Ascending aorta (tissue), 2 donors: ENCODE measurements around the gene NOTO. TPM values are rescaled to one million over a fixed set of nuclear protein-coding genes. Genes with fewer than 3 reads are reported as not detected.

Source experiments
- DNase-seq, 2 donors: peaks; one replicate each; pipeline ENCODE4 v3.0.0-alpha.2; 2019; ENCODE audit warnings: low spot score in 2 of 2
- H3K27ac ChIP-seq, 2 donors: fragments of 200-600 bp; sonication (generic); one replicate each; pipeline ENCODE4 v1.5.1; 2016 to 2017; ENCODE audit warnings: mild to moderate bottlenecking in 1 of 2
- H3K27me3 ChIP-seq: fragments of 200-600 bp; sonication (generic); one replicate; pipeline ENCODE4 v1.5.1; 2017
- H3K36me3 ChIP-seq, 2 donors: fragments of 200-600 bp; sonication (generic); one replicate each; pipeline ENCODE4 v1.5.1; 2016
- H3K4me1 ChIP-seq, 2 donors: fragments of 200-600 bp; sonication (generic); one replicate each; pipeline ENCODE4 v1.5.1; 2016 to 2017; ENCODE audit warnings: mild to moderate bottlenecking in 1 of 2
- H3K4me3 ChIP-seq, 2 donors: fragments of 200-600 bp; sonication (generic); one replicate each; pipeline ENCODE4 v1.5.1; 2016 to 2017; ENCODE audit warnings: mild to moderate bottlenecking in 1 of 2
- H3K9me3 ChIP-seq, 2 donors: fragments of 200-600 bp; sonication (generic); one replicate each; pipeline ENCODE4 v1.5.1; 2016
- intact Hi-C: fragments of 100-400 bp; cut with DNase I; formaldehyde crosslinking; loops from one replicate; pipeline ENCODE4 v1.15.1; 2023
- total RNA-seq: library from RNA; depleted of rRNA; stranded (reverse); fragments of >200 nt; gene quantifications from one replicate; pipeline ENCODE4 v1.1.0, GENCODE V29; 2016
- TF ChIP-seq, protein P1 (sequence below), 3 experiments: fragments of 200-600 bp in 2 of 3; fragments of 450-650 bp in 1 of 3; sonication (generic) in 2 of 3; IDR thresholded peaks; one replicate each; pipeline ENCODE4 v1.5.1; 2016 to 2019; ENCODE audit warnings: antibody characterized with exemption in 3 of 3, mild to moderate bottlenecking in 1 of 3, moderate library complexity in 1 of 3

Gene NOTO
- total RNA-seq, 1 donor from 2014 or later, result not detected

- H3K4me1 ChIP-seq, result no peaks in the 10 kb centered on the region
- no peak overlapping the region for H3K27ac ChIP-seq
- H3K36me3 ChIP-seq, result peaks cover 42 to 45% of the 10 kb centered on the region in 2 donors
- TF ChIP-seq, protein P1, sequence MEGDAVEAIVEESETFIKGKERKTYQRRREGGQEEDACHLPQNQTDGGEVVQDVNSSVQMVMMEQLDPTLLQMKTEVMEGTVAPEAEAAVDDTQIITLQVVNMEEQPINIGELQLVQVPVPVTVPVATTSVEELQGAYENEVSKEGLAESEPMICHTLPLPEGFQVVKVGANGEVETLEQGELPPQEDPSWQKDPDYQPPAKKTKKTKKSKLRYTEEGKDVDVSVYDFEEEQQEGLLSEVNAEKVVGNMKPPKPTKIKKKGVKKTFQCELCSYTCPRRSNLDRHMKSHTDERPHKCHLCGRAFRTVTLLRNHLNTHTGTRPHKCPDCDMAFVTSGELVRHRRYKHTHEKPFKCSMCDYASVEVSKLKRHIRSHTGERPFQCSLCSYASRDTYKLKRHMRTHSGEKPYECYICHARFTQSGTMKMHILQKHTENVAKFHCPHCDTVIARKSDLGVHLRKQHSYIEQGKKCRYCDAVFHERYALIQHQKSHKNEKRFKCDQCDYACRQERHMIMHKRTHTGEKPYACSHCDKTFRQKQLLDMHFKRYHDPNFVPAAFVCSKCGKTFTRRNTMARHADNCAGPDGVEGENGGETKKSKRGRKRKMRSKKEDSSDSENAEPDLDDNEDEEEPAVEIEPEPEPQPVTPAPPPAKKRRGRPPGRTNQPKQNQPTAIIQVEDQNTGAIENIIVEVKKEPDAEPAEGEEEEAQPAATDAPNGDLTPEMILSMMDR (IDR thresholded peaks at IDR 0.05), result no peak
- intact Hi-C loops, result no loop called here
- no peaks in the 10 kb centered on the region for H3K27me3 ChIP-seq
- DNase-seq, result no peak
- H3K4me3 ChIP-seq, result no peak overlapping the region
- H3K9me3 ChIP-seq, result no peaks in the 10 kb centered on the region
These were observed 52.8 kb downstream of the NOTO start for GRCh38 chr2:73255007-73255644.

DNA sequence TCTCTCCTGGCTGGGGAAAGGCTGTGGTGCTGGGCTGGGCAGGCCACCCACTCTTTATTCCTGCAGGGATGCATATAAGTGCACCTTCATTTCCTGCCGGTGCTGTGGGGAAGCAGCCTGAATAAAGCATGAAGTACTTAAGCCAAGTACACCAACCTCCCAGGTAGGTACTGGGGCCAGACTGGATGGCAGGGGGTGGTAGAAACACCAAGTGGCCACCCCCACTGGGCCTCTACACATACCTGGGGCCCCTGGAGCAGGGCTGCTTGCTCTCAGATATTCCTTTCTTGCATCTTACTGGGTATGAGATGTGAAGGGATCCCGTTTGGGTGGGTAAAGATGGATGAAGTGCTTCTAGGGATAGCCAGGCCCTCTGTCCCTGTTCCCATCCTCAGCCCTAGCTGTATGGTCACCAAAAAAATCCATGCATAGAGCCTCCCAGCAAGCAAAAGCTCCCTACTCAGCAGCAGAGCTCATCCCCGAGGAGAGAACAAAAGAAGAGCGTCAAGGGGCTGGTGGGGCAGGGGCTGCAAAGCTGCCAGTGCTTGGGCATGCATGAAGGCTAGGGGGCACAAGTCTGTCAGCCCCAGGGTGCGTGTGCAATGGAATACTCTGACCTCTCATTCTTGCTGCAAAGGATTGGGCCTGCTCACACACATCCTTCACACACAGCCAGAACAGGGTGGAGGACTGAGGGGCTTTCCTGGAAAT, 53.7 kb downstream of the NOTO start:
- Histone ChIP-seq H3K4me1 (no peaks in the 10 kb centered on the region), H3K36me3 (peaks cover 33 to 36% of the 10 kb centered on the region in 2 donors), H3K27ac (no peak overlapping the region), H3K9me3 (no peaks in the 10 kb centered on the region), H3K4me3 (no peak overlapping the region), H3K27me3 (no peaks in the 10 kb centered on the region)
- intact Hi-C loops, result no loop called here
- TF ChIP-seq, protein P1 (IDR thresholded peaks at IDR 0.05), result no peak
- DNase-seq, result no peak

DNA sequence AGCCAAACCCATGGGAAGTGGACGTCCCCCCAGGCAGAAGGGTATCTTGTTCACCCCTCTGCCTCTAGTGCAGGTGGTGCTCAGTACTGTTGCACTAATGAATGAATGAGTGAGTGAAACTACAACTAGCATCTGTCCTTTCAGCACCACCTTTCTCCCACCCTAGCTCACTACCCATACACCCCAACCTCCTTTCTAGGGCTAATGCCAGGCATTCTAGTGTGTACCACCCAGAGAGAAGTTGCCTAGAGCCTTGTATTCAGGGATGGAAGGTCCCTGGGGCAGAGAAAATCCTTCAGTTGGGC, 54.2 kb downstream of the NOTO start:
- H3K9me3 ChIP-seq, result no peaks in the 10 kb centered on the region
- peaks cover 28 to 31% of the 10 kb centered on the region in 2 donors for H3K36me3 ChIP-seq
- H3K27ac ChIP-seq, result no peak overlapping the region
- intact Hi-C loops, result no loop called here
- DNase-seq, result no peak
- TF ChIP-seq, protein P1 (IDR thresholded peaks at IDR 0.05), result no peak
- H3K4me1 ChIP-seq, result no peaks in the 10 kb centered on the region
- H3K27me3 ChIP-seq, result no peaks in the 10 kb centered on the region
- H3K4me3 ChIP-seq, result no peak overlapping the region

DNA sequence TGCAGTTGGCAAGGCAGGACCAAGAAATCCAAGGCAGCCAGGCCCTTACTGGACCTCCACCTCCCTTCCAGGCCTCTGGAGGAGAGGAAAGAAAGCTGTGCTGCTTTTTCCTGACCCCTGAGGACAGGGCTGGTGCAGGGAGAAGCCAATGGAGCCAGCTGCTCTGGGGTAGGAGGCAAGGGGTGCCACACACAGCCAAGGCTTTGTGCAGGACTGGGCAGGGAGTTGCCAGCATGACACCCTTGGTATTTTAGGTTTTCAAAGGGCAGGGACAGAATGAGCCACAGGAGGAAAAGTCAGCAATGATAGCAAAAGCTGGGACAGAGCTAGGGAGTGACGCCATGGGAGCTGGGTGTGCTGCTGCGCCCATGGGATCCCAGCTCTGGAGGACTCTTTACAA, 54.6 kb downstream of the NOTO start:
- Histone ChIP-seq H3K27ac (no peak overlapping the region), H3K9me3 (no peaks in the 10 kb centered on the region), H3K4me3 (no peak overlapping the region), H3K4me1 (no peaks in the 10 kb centered on the region), H3K27me3 (no peaks in the 10 kb centered on the region), H3K36me3 (peaks cover 23 to 26% of the 10 kb centered on the region in 2 donors)
- TF ChIP-seq, protein P1 (IDR thresholded peaks at IDR 0.05), result no peak
- DNase-seq, result no peak
- intact Hi-C loops, result no loop called here

DNA sequence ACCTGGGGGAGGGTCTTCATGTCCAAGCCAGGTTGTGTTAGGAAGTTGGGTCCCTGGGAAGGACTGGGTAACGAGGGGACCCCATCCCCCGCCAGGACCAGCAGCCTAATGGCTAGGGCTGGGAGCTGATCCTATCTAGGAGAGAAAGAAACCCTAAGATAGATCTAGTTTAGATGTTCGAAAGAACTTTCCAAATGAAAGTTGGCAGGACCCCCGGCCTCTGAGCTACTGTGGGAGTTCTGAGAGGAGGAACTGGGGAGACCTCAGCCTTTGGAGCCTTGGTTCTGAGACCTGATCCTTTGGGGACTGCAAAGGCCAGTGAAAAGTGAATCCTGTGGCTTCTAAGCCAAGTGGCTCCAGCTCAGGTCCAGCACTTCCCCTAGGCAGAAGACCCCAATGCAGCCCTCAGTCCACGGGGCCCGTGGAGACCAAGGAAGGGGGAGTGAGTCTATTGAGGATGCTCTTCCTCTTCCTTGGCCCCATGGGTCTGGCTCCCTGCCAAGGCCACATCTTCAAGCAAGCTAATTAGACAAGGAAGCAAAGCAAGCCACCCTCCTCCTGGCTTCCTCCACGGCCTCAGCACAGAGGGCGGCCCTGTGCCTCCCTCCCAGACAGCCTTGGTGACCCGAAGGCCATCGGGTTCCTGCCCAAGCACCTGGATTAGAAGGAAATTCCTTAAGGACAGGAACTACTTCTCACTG, 55.2 kb downstream of the NOTO start:
- DNase-seq, result no peak
- Histone ChIP-seq H3K9me3 (no peaks in the 10 kb centered on the region), H3K27ac (no peak overlapping the region), H3K4me3 (no peak overlapping the region), H3K4me1 (no peaks in the 10 kb centered on the region), H3K27me3 (no peaks in the 10 kb centered on the region), H3K36me3 (peaks cover 18 to 21% of the 10 kb centered on the region in 2 donors)
- TF ChIP-seq, protein P1 (IDR thresholded peaks at IDR 0.05), result no peak
- intact Hi-C loops, result no loop called here
